ENCODE measurements around the gene RALGPS1. TPM values are rescaled to one million over a fixed set of nuclear protein-coding genes. Genes with fewer than 3 reads are reported as not detected.

RALGPS1 gene
- total and polyA plus RNA-seq, 2 of the 13 experiments (the other 11 are each of a cell fraction or from before 2014, with no cell fraction given), result 3.7 to 6.5 TPM

DNA sequence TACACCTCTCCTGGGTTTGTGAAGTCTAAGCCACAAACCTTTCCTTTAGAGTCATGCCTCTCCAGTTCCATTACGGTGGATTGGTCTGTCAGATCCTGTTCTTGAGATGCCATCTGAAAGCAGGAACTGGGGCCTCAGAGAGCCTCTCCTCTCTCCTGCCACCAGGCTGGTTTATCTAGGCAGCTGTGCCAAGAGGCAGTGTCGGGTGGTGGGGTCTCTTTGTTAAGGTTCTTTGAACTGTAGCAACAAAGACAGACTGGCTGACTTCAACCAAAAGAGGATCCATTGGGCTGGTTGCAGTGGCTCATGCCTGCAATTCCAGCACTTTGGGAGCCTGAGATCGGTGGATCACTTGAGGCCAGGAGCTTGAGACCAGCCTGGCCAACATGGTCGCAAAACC, 273.8 kb downstream of the RALGPS1 start:
- Histone ChIP-seq H3K9ac (ENCODE audit: insufficient read depth, low read depth, low read length) (no peak overlapping the region), H3K4me2 (ENCODE audit: low read depth, low read length) (no peak overlapping the region), H3K79me2 (ENCODE audit: insufficient read depth, low read length) (no peaks in the 10 kb centered on the region), H3K27ac (ENCODE audit: extremely low read length, insufficient read depth, low read length) (no peak overlapping the region), H3K4me3 (replicated peaks in 1 of 3; ENCODE audit: insufficient read depth in 1 of 3, low read depth in 2 of 3, low read length in 3 of 3) (no peak overlapping the region), H3K9me3 (ENCODE audit: low read length) (no peaks in the 10 kb centered on the region), H3K4me1 (ENCODE audit: insufficient read depth, low read length) (peaks cover 36% of the 10 kb centered on the region), H4K20me1 (ENCODE audit: insufficient read depth, low read length) (no peaks in the 10 kb centered on the region), H3K27me3 (ENCODE audit: control insufficient read depth in 1 of 2, insufficient read depth in 2 of 2, low read length in 2 of 2) (no peaks in the 10 kb centered on the region), H3K36me3 (replicated peaks in 1 of 2; ENCODE audit: control insufficient read depth in 1 of 2, insufficient read depth in 2 of 2, low read length in 2 of 2) (no peaks in the 10 kb centered on the region), H2AFZ (ENCODE audit: low read length) (no peak overlapping the region)
- intact Hi-C loops (cut with micrococcal nuclease; ENCODE audit: unreplicated experiment), result no loop called here
- ATAC-seq (no peak), FAIRE-seq (no peak), DNase-seq (ENCODE audit: low spot score) (no peak)
- BruUV-seq (replicated peaks), result no TSS peak
- POLR2A ChIA-PET, result no interaction called here
- in situ Hi-C loops (cut with HindIII; ENCODE audit: extremely low pct_ligation_motif_present, low pct_unique_long_range_greater_than_20kb), result no loop called here
- TF ChIP-seq RCOR2 (CRISPR knock-in tag; IDR thresholded peaks at IDR 0.05) (no peak), NAIF1 (CRISPR knock-in tag; IDR thresholded peaks at IDR 0.05; ENCODE audit: borderline replicate concordance) (no peak), NR2F6 (IDR thresholded peaks at IDR 0.05) (no peak), NR2F6 (CRISPR knock-in tag; IDR thresholded peaks at IDR 0.05) (no peak), CBX1 (IDR thresholded peaks at IDR 0.05; ENCODE audit: low read depth) (no peak), HNRNPUL1 (IDR thresholded peaks at IDR 0.05; ENCODE audit: low read depth, low read length) (no peak), AGO1 (IDR thresholded peaks at IDR 0.05; ENCODE audit: low read depth, low read length, poor library complexity, severe bottlenecking) (no peak), ZNF350 (CRISPR knock-in tag; IDR thresholded peaks at IDR 0.05; ENCODE audit: borderline replicate concordance, low read depth) (no peak), ZNF160 (CRISPR knock-in tag; IDR thresholded peaks at IDR 0.05) (no peak), ZNF598 (CRISPR knock-in tag; IDR thresholded peaks at IDR 0.05; ENCODE audit: borderline replicate concordance) (no peak), SYNCRIP (IDR thresholded peaks at IDR 0.05; ENCODE audit: insufficient read depth, low read depth, low read length) (no peak), ZNF761 (CRISPR knock-in tag; conservative IDR thresholded peaks at IDR 0.05) (no peak), ZNF816 (CRISPR knock-in tag; IDR thresholded peaks at IDR 0.05; ENCODE audit: borderline replicate concordance) (no peak), ZSCAN20 (CRISPR knock-in tag; IDR thresholded peaks at IDR 0.05; ENCODE audit: borderline replicate concordance) (no peak), ZNF382 (CRISPR knock-in tag; IDR thresholded peaks at IDR 0.05; ENCODE audit: borderline replicate concordance) (no peak), ZNF337 (CRISPR knock-in tag; IDR thresholded peaks at IDR 0.05; ENCODE audit: borderline replicate concordance, low read depth) (no peak)
- TF ChIP-seq, protein P1, sequence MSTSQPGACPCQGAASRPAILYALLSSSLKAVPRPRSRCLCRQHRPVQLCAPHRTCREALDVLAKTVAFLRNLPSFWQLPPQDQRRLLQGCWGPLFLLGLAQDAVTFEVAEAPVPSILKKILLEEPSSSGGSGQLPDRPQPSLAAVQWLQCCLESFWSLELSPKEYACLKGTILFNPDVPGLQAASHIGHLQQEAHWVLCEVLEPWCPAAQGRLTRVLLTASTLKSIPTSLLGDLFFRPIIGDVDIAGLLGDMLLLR (CRISPR knock-in tag; IDR thresholded peaks at IDR 0.05), result no peak
- TF ChIP-seq, protein P2, sequence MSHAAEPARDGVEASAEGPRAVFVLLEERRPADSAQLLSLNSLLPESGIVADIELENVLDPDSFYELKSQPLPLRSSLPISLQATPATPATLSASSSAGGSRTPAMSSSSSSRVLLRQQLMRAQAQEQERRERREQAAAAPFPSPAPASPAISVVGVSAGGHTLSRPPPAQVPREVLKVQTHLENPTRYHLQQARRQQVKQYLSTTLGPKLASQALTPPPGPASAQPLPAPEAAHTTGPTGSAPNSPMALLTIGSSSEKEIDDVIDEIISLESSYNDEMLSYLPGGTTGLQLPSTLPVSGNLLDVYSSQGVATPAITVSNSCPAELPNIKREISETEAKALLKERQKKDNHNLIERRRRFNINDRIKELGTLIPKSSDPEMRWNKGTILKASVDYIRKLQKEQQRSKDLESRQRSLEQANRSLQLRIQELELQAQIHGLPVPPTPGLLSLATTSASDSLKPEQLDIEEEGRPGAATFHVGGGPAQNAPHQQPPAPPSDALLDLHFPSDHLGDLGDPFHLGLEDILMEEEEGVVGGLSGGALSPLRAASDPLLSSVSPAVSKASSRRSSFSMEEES (CRISPR knock-in tag; IDR thresholded peaks at IDR 0.05), result no peak
- TF ChIP-seq, protein P3, sequence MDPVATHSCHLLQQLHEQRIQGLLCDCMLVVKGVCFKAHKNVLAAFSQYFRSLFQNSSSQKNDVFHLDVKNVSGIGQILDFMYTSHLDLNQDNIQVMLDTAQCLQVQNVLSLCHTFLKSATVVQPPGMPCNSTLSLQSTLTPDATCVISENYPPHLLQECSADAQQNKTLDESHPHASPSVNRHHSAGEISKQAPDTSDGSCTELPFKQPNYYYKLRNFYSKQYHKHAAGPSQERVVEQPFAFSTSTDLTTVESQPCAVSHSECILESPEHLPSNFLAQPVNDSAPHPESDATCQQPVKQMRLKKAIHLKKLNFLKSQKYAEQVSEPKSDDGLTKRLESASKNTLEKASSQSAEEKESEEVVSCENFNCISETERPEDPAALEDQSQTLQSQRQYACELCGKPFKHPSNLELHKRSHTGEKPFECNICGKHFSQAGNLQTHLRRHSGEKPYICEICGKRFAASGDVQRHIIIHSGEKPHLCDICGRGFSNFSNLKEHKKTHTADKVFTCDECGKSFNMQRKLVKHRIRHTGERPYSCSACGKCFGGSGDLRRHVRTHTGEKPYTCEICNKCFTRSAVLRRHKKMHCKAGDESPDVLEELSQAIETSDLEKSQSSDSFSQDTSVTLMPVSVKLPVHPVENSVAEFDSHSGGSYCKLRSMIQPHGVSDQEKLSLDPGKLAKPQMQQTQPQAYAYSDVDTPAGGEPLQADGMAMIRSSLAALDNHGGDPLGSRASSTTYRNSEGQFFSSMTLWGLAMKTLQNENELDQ (CRISPR knock-in tag; IDR thresholded peaks at IDR 0.05; ENCODE audit: borderline replicate concordance), result no peak
- TF ChIP-seq, protein P4, sequence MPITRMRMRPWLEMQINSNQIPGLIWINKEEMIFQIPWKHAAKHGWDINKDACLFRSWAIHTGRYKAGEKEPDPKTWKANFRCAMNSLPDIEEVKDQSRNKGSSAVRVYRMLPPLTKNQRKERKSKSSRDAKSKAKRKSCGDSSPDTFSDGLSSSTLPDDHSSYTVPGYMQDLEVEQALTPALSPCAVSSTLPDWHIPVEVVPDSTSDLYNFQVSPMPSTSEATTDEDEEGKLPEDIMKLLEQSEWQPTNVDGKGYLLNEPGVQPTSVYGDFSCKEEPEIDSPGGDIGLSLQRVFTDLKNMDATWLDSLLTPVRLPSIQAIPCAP (CRISPR knock-in tag; IDR thresholded peaks at IDR 0.05; ENCODE audit: low read depth), result no peak
- WGBS (ENCODE audit: low lambda C conversion rate), result 88% methylated on average over 4 of the region's 4 CpGs
- CTCF ChIA-PET (ENCODE audit: low intra/inter-chr PET ratio, low total read pairs), result no interaction called here

All from HepG2 (cell line).